IMR-90 (cell line): ENCODE data around the gene SIGLEC15. TPM values are rescaled to one million over a fixed set of nuclear protein-coding genes. Genes with fewer than 3 reads are reported as not detected.

Experiments
- ATAC-seq: fragments of 200-7000 bp; cut with Tn5 transposase; 2 replicates; pipeline ENCODE4 v1.9.1; 2020; ENCODE audit warnings: low read depth, mild to moderate bottlenecking, moderate library complexity
- BruUV-seq: library from RNA; stranded (reverse); fragments of 400-500 nt; replicated peaks from 2 replicates; lab custom pipeline; 2021; lab: Mats Ljungman, UMichigan
- CTCF ChIA-PET: fragments of 300-600 bp; formaldehyde crosslinking; extraction: SDS; loops from one replicate; lab custom pipeline; 2021; ENCODE audit warnings: antibody characterized with exemption; lab: Yijun Ruan, JAX
- POLR2A ChIA-PET: fragments of 300-600 bp; sonication (Branson Sonifier 250); formaldehyde crosslinking; loops from one replicate; lab custom pipeline; 2022; ENCODE audit warnings: antibody characterized with exemption; ENCODE audit not compliant: unreplicated experiment; lab: Charles Lee
- DNase-seq: peaks from one replicate; pipeline ENCODE4 v3.0.0; 2013
- H2AFZ ChIP-seq: replicated peaks from 2 replicates; pipeline ENCODE3; 2013; ENCODE audit warnings: low read length, mild to moderate bottlenecking; ENCODE audit not compliant: poor library complexity
- H2AK5ac ChIP-seq: 2 replicates; pipeline ENCODE4 v1.6.1; 2013; ENCODE audit warnings: low read depth, low read length, inconsistent platforms
- H2AK9ac ChIP-seq: replicated peaks from 2 replicates; pipeline ENCODE3; 2013; ENCODE audit warnings: mild to moderate bottlenecking, low read depth, low read length, moderate library complexity; ENCODE audit not compliant: poor library complexity
- H2BK120ac ChIP-seq: 2 replicates; pipeline ENCODE4 v1.6.1; 2013; ENCODE audit warnings: low read depth, low read length, inconsistent platforms
- H2BK15ac ChIP-seq: 3 replicates; pipeline ENCODE4 v1.6.1; 2013; ENCODE audit warnings: low read depth, low read length, inconsistent platforms
- H2BK20ac ChIP-seq: 2 replicates; pipeline ENCODE4 v1.6.1; 2013; ENCODE audit warnings: low read depth, mild to moderate bottlenecking, inconsistent platforms, low read length, moderate library complexity
- H2BK5ac ChIP-seq: 2 replicates; pipeline ENCODE4 v1.6.1; 2013; ENCODE audit warnings: mild to moderate bottlenecking, low read depth, low read length, inconsistent platforms; ENCODE audit not compliant: poor library complexity, severe bottlenecking
- H3K14ac ChIP-seq: replicated peaks from 2 replicates; pipeline ENCODE4 v1.6.1; 2013; ENCODE audit warnings: low read depth, low read length, inconsistent platforms
- H3K18ac ChIP-seq: 2 replicates; pipeline ENCODE4 v1.6.1; 2013; ENCODE audit warnings: low read depth, low read length, control low read depth
- H3K23ac ChIP-seq: 2 replicates; pipeline ENCODE4 v1.6.1; 2013; ENCODE audit warnings: low read depth, low read length, inconsistent platforms
- H3K27ac ChIP-seq: 2 replicates; pipeline ENCODE4 v1.5.1; 2013; ENCODE audit warnings: mild to moderate bottlenecking, control low read depth, low read length; ENCODE audit not compliant: insufficient read depth
- H3K27me3 ChIP-seq: 2 replicates; pipeline ENCODE4 v1.6.1; 2013; ENCODE audit warnings: low read length; ENCODE audit not compliant: control insufficient read depth, insufficient read depth
- H3K36me3 ChIP-seq: 2 replicates; pipeline ENCODE4 v1.6.1; 2013; ENCODE audit warnings: low read length, mixed read lengths; ENCODE audit not compliant: control insufficient read depth, insufficient read depth
- H3K4ac ChIP-seq: 2 replicates; pipeline ENCODE4 v1.6.1; 2013; ENCODE audit warnings: low read depth, low read length, inconsistent platforms
- H3K4me1 ChIP-seq: 2 replicates; pipeline ENCODE4 v1.6.1; 2013; ENCODE audit warnings: low read length, mixed read lengths; ENCODE audit not compliant: control insufficient read depth, insufficient read depth
- H3K4me2 ChIP-seq: 2 replicates; pipeline ENCODE4 v1.6.1; 2013; ENCODE audit warnings: low read depth, mild to moderate bottlenecking, control low read depth, low read length, moderate library complexity
- H3K4me3 ChIP-seq: 2 replicates; pipeline ENCODE4 v1.5.1; 2013; ENCODE audit warnings: low read depth, mild to moderate bottlenecking, control low read depth, low read length, moderate library complexity; ENCODE audit not compliant: insufficient read depth
- H3K56ac ChIP-seq: 2 replicates; pipeline ENCODE4 v1.6.1; 2013; ENCODE audit warnings: low read length, inconsistent platforms; ENCODE audit not compliant: insufficient read depth; ENCODE audit errors: extremely low read depth
- H3K79me1 ChIP-seq, 2 experiments: 2 replicates each; pipeline ENCODE4 v1.6.1; 2013; ENCODE audit warnings: low read length in 2 of 2, inconsistent platforms in 1 of 2, low read depth in 1 of 2
- H3K9ac ChIP-seq: 2 replicates; pipeline ENCODE4 v1.6.1; 2013; ENCODE audit warnings: low read depth, low read length, control low read depth
- H3K9me1 ChIP-seq: 2 replicates; pipeline ENCODE4 v1.6.1; 2013; ENCODE audit warnings: low read length, inconsistent platforms; ENCODE audit not compliant: insufficient read depth
- H3K9me3 ChIP-seq: 2 replicates; pipeline ENCODE4 v1.6.1; 2013; ENCODE audit warnings: low read length; ENCODE audit not compliant: control insufficient read depth, insufficient read depth
- H4K20me1 ChIP-seq: 2 replicates; pipeline ENCODE4 v1.6.1; 2013; ENCODE audit warnings: low read length, inconsistent platforms; ENCODE audit not compliant: insufficient read depth
- H4K5ac ChIP-seq: 2 replicates; pipeline ENCODE4 v1.6.1; 2013; ENCODE audit warnings: mild to moderate bottlenecking, low read depth, low read length, control low read depth
- H4K8ac ChIP-seq, 2 experiments: 2 replicates each; pipeline ENCODE4 v1.6.1; 2013; ENCODE audit warnings: low read depth in 2 of 2, low read length in 2 of 2, control low read depth in 1 of 2, inconsistent platforms in 1 of 2
- H4K91ac ChIP-seq: 2 replicates; pipeline ENCODE4 v1.6.1; 2013; ENCODE audit warnings: low read depth, low read length, inconsistent platforms; ENCODE audit not compliant: insufficient read depth
- BHLHE40 ChIP-seq: fragments of 150-350 bp; IDR thresholded peaks from 2 replicates; pipeline ENCODE4 v1.6.1; 2016; ENCODE audit warnings: mild to moderate bottlenecking, low read depth, low read length
- CEBPB ChIP-seq: IDR thresholded peaks from 2 replicates; pipeline ENCODE4 v1.6.1; 2012; ENCODE audit warnings: low read depth, low read length, improper control_type of control experiment
- CHD1 ChIP-seq: IDR thresholded peaks from 2 replicates; pipeline ENCODE4 v1.6.1; 2012; ENCODE audit warnings: low read depth, low read length, improper control_type of control experiment
- CTCF ChIP-seq: conservative IDR thresholded peaks from 2 replicates; pipeline ENCODE4 v1.5.1; 2012; ENCODE audit warnings: mild to moderate bottlenecking, low read depth, low read length, improper control_type of control experiment
- ELK1 ChIP-seq: fragments of 150-350 bp; IDR thresholded peaks from 2 replicates; pipeline ENCODE4 v1.6.1; 2016; ENCODE audit warnings: low read depth, mild to moderate bottlenecking, low read length, moderate library complexity, borderline replicate concordance
- FOS ChIP-seq: fragments of 150-350 bp; IDR thresholded peaks from 2 replicates; pipeline ENCODE4 v1.6.1; 2016; ENCODE audit warnings: low read depth, low read length
- MAFK ChIP-seq: IDR thresholded peaks from 2 replicates; pipeline ENCODE4 v1.6.1; 2012; ENCODE audit warnings: low read depth, low read length, improper control_type of control experiment
- MAZ ChIP-seq: IDR thresholded peaks from 2 replicates; pipeline ENCODE4 v1.6.1; 2012; ENCODE audit warnings: low read depth, mild to moderate bottlenecking, low read length, improper control_type of control experiment, moderate library complexity, borderline replicate concordance
- MXI1 ChIP-seq: IDR thresholded peaks from 2 replicates; pipeline ENCODE4 v1.6.1; 2012; ENCODE audit warnings: low read depth, mild to moderate bottlenecking, low read length, moderate library complexity, borderline replicate concordance
- NFE2L2 ChIP-seq: fragments of 150-350 bp; IDR thresholded peaks from 2 replicates; pipeline ENCODE4 v1.6.1; 2016; ENCODE audit warnings: low read depth, mild to moderate bottlenecking, low read length
- POLR2A ChIP-seq: IDR thresholded peaks from 2 replicates; pipeline ENCODE4 v1.6.1; 2012; ENCODE audit warnings: mild to moderate bottlenecking, low read depth, low read length
- RAD21 ChIP-seq: IDR thresholded peaks from 2 replicates; pipeline ENCODE4 v1.6.1; 2012; ENCODE audit warnings: low read length, improper control_type of control experiment
- RCOR1 ChIP-seq: IDR thresholded peaks from 2 replicates; pipeline ENCODE4 v1.6.1; 2012; ENCODE audit warnings: mild to moderate bottlenecking, low read length, improper control_type of control experiment; ENCODE audit not compliant: insufficient replicate concordance
- RFX5 ChIP-seq: IDR thresholded peaks from 2 replicates; pipeline ENCODE4 v1.8.0; 2012; ENCODE audit warnings: low read depth, mild to moderate bottlenecking, low read length, moderate library complexity
- USF2 ChIP-seq: fragments of 150-350 bp; IDR thresholded peaks from 2 replicates; pipeline ENCODE4 v1.6.1; 2017; ENCODE audit warnings: mild to moderate bottlenecking, antibody characterized with exemption, low read length, low read depth
- WGBS, 2 experiments: methylation state at CpG; one replicate each; pipeline versions ENCODE4 v1.1.5 to v1.1.7; 2013; ENCODE audit warnings: missing lambda C conversion rate in 2 of 2; ENCODE audit not compliant: insufficient read length in 1 of 2; ENCODE audit errors: extremely low coverage in 2 of 2; 5-methylcytosine and 5-hydroxymethylcytosine counted together
- dilution Hi-C: fragments of 300-500 bp; cut with HindIII; formaldehyde crosslinking; loops from one replicate; pipeline ENCODE4 v1.14.3; 2018; ENCODE audit warnings: low sequenced_read_pairs; ENCODE audit not compliant: unreplicated experiment
- in situ Hi-C: fragments of 300-500 bp; cut with MboI; formaldehyde crosslinking; loops from 3 replicates; pipeline ENCODE4 v1.14.3; 2019; ENCODE audit warnings: low sequenced_read_pairs, inconsistent platforms, mixed read lengths
- intact Hi-C: fragments of 100-400 bp; cut with micrococcal nuclease; formaldehyde crosslinking; loops from 2 replicates; pipeline ENCODE4 v1.10.0; 2022
- polyA plus RNA-seq, 3 experiments: library from polyadenylated mRNA; depleted of rRNA; stranded (reverse); fragments of >200 nt; gene quantifications; 2 replicates each; pipeline ENCODE4 v1.2.3, GENCODE V29; 2012; ENCODE audit warnings: low replicate concordance in 1 of 3
- total RNA-seq: library from RNA; depleted of rRNA; stranded (reverse); fragments of >200 nt; gene quantifications from 2 replicates; pipeline ENCODE4 v1.2.3, GENCODE V29; 2012

Gene SIGLEC15
- total and polyA plus RNA-seq, 2 of the 4 experiments (the other 2 are of a cell fraction), result 1.1 to 1.8 TPM

DNA sequence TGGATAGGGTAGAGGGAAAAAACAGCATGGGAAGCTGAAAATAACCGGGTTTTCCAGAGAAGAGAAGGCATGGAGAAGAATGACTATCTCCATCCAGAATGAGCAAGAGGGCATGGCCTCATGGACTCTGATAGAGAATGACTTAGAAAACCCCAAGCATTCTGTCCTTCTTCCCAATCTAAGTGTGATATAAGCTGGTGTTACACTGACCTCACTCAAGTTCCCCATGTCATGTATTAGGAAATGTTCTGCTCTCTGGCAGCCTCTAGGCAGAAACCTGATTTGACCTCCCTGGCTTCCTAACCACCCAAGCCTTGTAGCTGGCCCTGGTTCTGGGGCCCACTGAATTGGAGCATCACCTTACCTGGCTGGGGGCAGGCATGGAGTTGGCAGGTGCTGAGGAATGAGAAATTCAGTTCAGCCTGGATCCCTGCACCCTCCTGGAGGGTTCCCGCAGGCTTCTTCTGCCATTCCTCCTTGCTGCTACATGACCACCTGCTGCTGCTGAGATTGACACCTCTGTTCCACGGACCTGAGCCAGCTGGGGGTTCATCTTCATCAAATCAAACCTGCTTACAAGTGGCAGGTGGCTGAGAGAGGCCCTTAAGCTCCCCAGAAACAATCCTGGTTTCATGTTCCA is 5.2 kb upstream of the SIGLEC15 start:
- no peak for DNase-seq
- POLR2A ChIA-PET, result no interaction called here
- H2BK15ac ChIP-seq, result peak overlapping the region; percentile 6; the same call in 1 of the 3 replicates
- H3K79me1 ChIP-seq, result no peaks in the 10 kb centered on the region
- H3K14ac ChIP-seq, result no peak overlapping the region; the same call in 1 of the 2 replicates
- no peak overlapping the region for H2BK20ac ChIP-seq
- peak overlapping the region in 1 of 2 experiments; percentile 11; a peak in 1 of 4 replicates for H4K8ac ChIP-seq
- peak overlapping the region; percentile 27; the same call in 1 of the 2 replicates for H3K18ac ChIP-seq
- H2AK9ac ChIP-seq, result no peak overlapping the region
- H3K9me3 ChIP-seq, result no peaks in the 10 kb centered on the region
- H3K4me3 ChIP-seq, result no peak overlapping the region
- H3K27ac ChIP-seq, result no peak overlapping the region
- no peak overlapping the region for H3K56ac ChIP-seq
- peak overlapping the region; percentile 27; the same call in 1 of the 2 replicates for H2BK120ac ChIP-seq
- peaks cover 5% of the 10 kb centered on the region; the same call in 1 of the 2 replicates for H3K9me1 ChIP-seq
- 17% methylated on average over 1 of the region's 3 CpGs; no CpG with 5 or more reads in 1 of the 2 experiments for WGBS, 2 experiments
- no peaks in the 10 kb centered on the region for H3K36me3 ChIP-seq
- no peak for TF ChIP-seq RCOR1
- TF ChIP-seq MXI1, result no peak
- TF ChIP-seq CHD1, result no peak
- no peak for TF ChIP-seq NFE2L2
- TF ChIP-seq MAZ, result no peak
- no peak for TF ChIP-seq RFX5
- TF ChIP-seq POLR2A, result no peak
- TF ChIP-seq BHLHE40, result no peak
- no peak for TF ChIP-seq FOS
- no peak for TF ChIP-seq USF2
- no peak for TF ChIP-seq MAFK
- no peak for TF ChIP-seq ELK1
- no peak for TF ChIP-seq CTCF
- no peak for TF ChIP-seq RAD21
- TF ChIP-seq CEBPB, result no peak
- H4K5ac ChIP-seq, result no peak overlapping the region
- H2BK5ac ChIP-seq, result no peak overlapping the region
- in situ Hi-C loops, result no loop called here
- H2AFZ ChIP-seq, result no peak overlapping the region
- H4K91ac ChIP-seq, result 0 out of 2 replicates have a peak overlapping the region, but pooled peaks have one; percentile 9
- no peaks in the 10 kb centered on the region for H4K20me1 ChIP-seq
- BruUV-seq, result no TSS peak
- no peak for ATAC-seq
- CTCF ChIA-PET, result interaction anchor here (0.8 kb wide), 1 partner anchor 130 kb away, joined by 3 read pairs; no protein-coding TSS in a partner anchor
- H2AK5ac ChIP-seq, result peak overlapping the region; percentile 38; the same call in 1 of the 2 replicates
- H3K4me1 ChIP-seq, result no peaks in the 10 kb centered on the region
- no peaks in the 10 kb centered on the region for H3K27me3 ChIP-seq
- no peak overlapping the region for H3K23ac ChIP-seq
- H3K9ac ChIP-seq, result no peak overlapping the region
- H3K4me2 ChIP-seq, result no peak overlapping the region
- H3K4ac ChIP-seq, result peak overlapping the region; percentile 28; the same call in 1 of the 2 replicates
- dilution Hi-C loops, result no loop called here
- intact Hi-C loops, result no loop called here
